Prostate gland (tissue), 2 donors: ENCODE data around the gene TNNI3K. TPM values are rescaled to one million over a fixed set of nuclear protein-coding genes. Genes with fewer than 3 reads are reported as not detected.

Experiments used
- DNase-seq: peaks from one replicate; pipeline ENCODE4 v3.0.0-alpha.2; 2019; ENCODE audit warnings: low spot score
- H3K27ac ChIP-seq, 2 donors: fragments of 200-600 bp; sonication (generic); 2 replicates each; pipeline ENCODE4 v1.5.1; 2017 to 2019
- H3K27me3 ChIP-seq: fragments of 200-600 bp; sonication (generic); replicated peaks from 2 replicates; pipeline ENCODE4 v1.5.1; 2019; ENCODE audit not compliant: insufficient read depth
- H3K36me3 ChIP-seq, 2 donors: fragments of 200-600 bp; sonication (generic); 1 replicate in 1 of 2; 2 replicates in 1 of 2; pipeline versions ENCODE4 v1.5.1 to v1.8.1; 2017 to 2019
- H3K4me1 ChIP-seq: fragments of 200-600 bp; sonication (generic); replicated peaks from 2 replicates; pipeline ENCODE4 v1.5.1; 2019
- H3K4me3 ChIP-seq, 2 donors: fragments of 200-600 bp; sonication (generic); 2 replicates each; pipeline ENCODE4 v1.5.1; 2017 to 2019
- H3K9me3 ChIP-seq: fragments of 200-600 bp; sonication (generic); 2 replicates; pipeline ENCODE4 v1.5.1; 2017
- POLR2A ChIP-seq: fragments of 450-650 bp; IDR thresholded peaks from one replicate; pipeline ENCODE4 v1.6.1; 2016; ENCODE audit warnings: antibody characterized with exemption, mild to moderate bottlenecking
- POLR2AphosphoS5 ChIP-seq: sonication (generic); formaldehyde crosslinking; IDR thresholded peaks from one replicate; pipeline ENCODE4 v1.6.1; 2017; ENCODE audit warnings: antibody characterized with exemption
- WGBS: methylation state at CpG from one replicate; pipeline ENCODE4 v1.1.5; 2018; 5-methylcytosine and 5-hydroxymethylcytosine counted together
- intact Hi-C: fragments of 100-400 bp; cut with DNase I; formaldehyde crosslinking; loops from one replicate; pipeline ENCODE4 v1.14.2; 2022
- total RNA-seq, 2 donors: library from RNA; depleted of rRNA; stranded (reverse); fragments of >200 nt; gene quantifications; one replicate each; pipeline ENCODE4 v1.1.0, GENCODE V29; 2016
- TF ChIP-seq, protein P1 (sequence below), 4 experiments: fragments of 200-600 bp in 2 of 4; fragments of 450-650 bp in 2 of 4; sonication (generic) in 2 of 4; IDR thresholded peaks; 1 replicate in 3 of 4; 2 replicates in 1 of 4; pipeline ENCODE4 v1.5.1; 2016 to 2019; ENCODE audit warnings: antibody characterized with exemption in 4 of 4, mild to moderate bottlenecking in 2 of 4, moderate library complexity in 2 of 4

The TNNI3K gene
- total RNA-seq, 2 donors from 2014 or later: not detected

DNA sequence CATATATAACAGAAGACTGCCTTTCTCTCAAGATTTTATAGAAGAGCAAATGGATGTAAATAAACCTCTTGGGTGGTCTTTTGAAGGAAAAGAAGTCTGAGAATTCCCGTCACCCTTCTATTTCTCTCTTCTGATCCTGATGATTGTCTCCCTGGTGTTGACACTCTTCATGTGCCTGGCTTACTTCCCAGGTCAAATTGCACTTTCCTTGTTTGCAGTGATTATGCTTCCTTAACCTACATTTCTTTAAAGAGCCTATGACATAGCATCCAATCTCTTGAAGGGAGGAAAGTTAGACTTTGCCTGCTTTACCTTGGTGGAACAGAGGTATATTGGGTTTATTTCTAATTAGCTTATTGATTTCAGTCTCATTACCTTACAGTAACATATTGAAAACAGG is 197.1 kb downstream of the TNNI3K start:
- Histone ChIP-seq H3K4me3 (no peak overlapping the region), H3K27me3 (no peaks in the 10 kb centered on the region), H3K27ac (no peak overlapping the region), H3K36me3 (no peaks in the 10 kb centered on the region), H3K9me3 (no peaks in the 10 kb centered on the region), H3K4me1 (no peaks in the 10 kb centered on the region)
- TF ChIP-seq, protein P1, sequence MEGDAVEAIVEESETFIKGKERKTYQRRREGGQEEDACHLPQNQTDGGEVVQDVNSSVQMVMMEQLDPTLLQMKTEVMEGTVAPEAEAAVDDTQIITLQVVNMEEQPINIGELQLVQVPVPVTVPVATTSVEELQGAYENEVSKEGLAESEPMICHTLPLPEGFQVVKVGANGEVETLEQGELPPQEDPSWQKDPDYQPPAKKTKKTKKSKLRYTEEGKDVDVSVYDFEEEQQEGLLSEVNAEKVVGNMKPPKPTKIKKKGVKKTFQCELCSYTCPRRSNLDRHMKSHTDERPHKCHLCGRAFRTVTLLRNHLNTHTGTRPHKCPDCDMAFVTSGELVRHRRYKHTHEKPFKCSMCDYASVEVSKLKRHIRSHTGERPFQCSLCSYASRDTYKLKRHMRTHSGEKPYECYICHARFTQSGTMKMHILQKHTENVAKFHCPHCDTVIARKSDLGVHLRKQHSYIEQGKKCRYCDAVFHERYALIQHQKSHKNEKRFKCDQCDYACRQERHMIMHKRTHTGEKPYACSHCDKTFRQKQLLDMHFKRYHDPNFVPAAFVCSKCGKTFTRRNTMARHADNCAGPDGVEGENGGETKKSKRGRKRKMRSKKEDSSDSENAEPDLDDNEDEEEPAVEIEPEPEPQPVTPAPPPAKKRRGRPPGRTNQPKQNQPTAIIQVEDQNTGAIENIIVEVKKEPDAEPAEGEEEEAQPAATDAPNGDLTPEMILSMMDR (IDR thresholded peaks at IDR 0.05): no peak
- no peak for DNase-seq
- WGBS: 0% methylated on average over 1 of the region's 1 CpG
- intact Hi-C loops: no loop called here

DNA sequence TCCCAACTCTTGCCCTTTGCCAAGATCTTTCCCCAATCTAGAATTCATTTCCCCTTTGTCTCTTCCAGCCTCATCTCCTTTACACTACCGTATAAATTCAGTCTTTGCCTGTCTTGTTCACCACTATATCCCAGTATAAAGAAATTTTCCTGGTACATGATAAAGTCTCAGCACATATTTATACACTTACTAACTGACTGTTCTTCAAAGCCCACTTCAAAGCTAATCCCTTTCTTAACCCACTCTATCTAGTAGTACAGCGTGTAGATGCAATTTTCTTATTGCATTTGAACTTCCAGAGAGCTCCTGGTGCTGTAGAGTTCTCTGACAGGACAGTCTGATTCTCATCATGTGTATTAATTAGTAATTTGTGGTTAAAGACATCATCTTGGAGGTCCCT is 199.1 kb downstream of the TNNI3K start:
- WGBS: 77% methylated on average over 2 of the region's 2 CpGs
- H3K27ac ChIP-seq: no peak overlapping the region
- no peaks in the 10 kb centered on the region for H3K4me1 ChIP-seq
- TF ChIP-seq POLR2A (no peak), POLR2AphosphoS5 (no peak)
- no peaks in the 10 kb centered on the region for H3K36me3 ChIP-seq
- no peak for DNase-seq
- H3K9me3 ChIP-seq: no peaks in the 10 kb centered on the region
- H3K4me3 ChIP-seq: no peak overlapping the region
- intact Hi-C loops: no loop called here
- H3K27me3 ChIP-seq: no peaks in the 10 kb centered on the region

DNA sequence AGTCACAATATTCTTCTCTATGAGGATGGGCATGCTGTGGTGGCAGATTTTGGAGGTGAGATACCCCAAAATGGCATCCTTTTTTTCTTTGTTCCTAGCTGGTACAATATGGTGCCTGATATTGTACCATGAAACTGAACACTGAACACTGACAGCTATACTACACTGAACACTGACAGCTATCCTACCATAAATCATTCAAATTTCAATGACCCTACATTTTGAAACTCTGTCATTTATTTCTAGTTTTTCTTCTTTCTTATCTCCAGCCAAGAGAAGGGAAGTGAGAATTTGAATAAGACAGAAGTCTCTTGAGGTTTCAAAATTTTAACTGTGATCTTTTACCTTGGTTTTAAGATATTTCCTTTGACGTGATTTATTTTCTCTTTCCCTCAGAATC is 200.9 kb downstream of the TNNI3K start:
- H3K36me3 ChIP-seq: no peaks in the 10 kb centered on the region
- 84% methylated on average over 1 of the region's 1 CpG for WGBS
- no peak for DNase-seq
- intact Hi-C loops: no loop called here
- no peak overlapping the region for H3K4me3 ChIP-seq
- H3K27ac ChIP-seq: no peak overlapping the region
- no peaks in the 10 kb centered on the region for H3K9me3 ChIP-seq
- no peaks in the 10 kb centered on the region for H3K27me3 ChIP-seq
- TF ChIP-seq, protein P1 (IDR thresholded peaks at IDR 0.05): no peak
- TF ChIP-seq POLR2A (no peak), POLR2AphosphoS5 (no peak)
- H3K4me1 ChIP-seq: no peaks in the 10 kb centered on the region

DNA sequence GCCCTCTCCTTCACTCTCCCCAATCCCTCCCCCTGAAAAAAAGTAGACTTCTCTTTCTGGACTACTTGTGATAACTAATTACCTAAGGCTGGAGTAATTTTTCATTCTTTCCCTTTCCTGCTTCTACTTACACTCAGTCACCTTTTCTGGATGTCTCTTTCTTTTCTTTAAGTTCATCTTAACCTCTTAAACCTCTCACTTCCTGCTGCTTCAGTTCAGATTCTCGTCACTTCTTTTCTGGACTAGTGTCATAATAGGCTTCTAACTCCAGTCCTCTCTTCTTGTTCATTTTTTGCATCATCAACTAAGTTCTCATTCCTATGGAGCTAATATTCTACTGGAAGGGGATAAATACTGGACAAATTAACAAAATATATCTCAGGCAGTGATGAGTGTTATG is 201.8 kb downstream of the TNNI3K start:
- Histone ChIP-seq H3K27ac (no peak overlapping the region), H3K27me3 (no peaks in the 10 kb centered on the region), H3K36me3 (no peaks in the 10 kb centered on the region), H3K4me1 (no peaks in the 10 kb centered on the region), H3K9me3 (no peaks in the 10 kb centered on the region), H3K4me3 (no peak overlapping the region)
- no peak for DNase-seq
- no peak for TF ChIP-seq POLR2A
- TF ChIP-seq, protein P1 (IDR thresholded peaks at IDR 0.05): no peak
- 76% methylated on average over 1 of the region's 1 CpG for WGBS
- intact Hi-C loops: no loop called here

DNA sequence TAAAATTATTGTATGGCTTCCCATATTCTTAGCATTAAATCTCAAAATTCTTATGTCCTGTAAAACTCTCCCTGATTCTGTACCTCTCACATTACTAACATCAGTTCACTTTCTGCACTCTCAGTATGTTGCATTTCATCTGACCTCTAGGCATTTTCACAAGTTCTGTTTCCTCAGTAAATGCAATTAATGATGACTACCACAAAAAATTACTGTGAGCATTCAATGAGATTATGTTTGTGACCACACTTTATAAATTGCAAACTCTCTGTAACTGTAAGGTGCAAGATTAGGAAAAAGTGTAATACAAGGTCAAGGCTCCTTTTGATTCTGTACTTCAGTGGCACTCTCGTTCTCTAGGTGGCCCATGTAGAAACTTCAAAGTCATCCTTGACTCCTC is 216.8 kb downstream of the TNNI3K start:
- DNase-seq: no peak
- Histone ChIP-seq H3K27ac (no peak overlapping the region), H3K4me3 (no peak overlapping the region), H3K4me1 (no peaks in the 10 kb centered on the region), H3K36me3 (no peaks in the 10 kb centered on the region), H3K27me3 (no peaks in the 10 kb centered on the region), H3K9me3 (no peaks in the 10 kb centered on the region)
- WGBS: 74% methylated on average over 1 of the region's 1 CpG
- TF ChIP-seq, protein P1 (IDR thresholded peaks at IDR 0.05): no peak
- TF ChIP-seq POLR2AphosphoS5 (no peak), POLR2A (no peak)
- intact Hi-C loops: no loop called here
